GM23338 (cell line): ENCODE measurements around the gene RYR2. TPM values are rescaled to one million over a fixed set of nuclear protein-coding genes. Genes with fewer than 3 reads are reported as not detected.

Experiments used
- ATAC-seq: fragments of 200-7000 bp; cut with Tn5 transposase; 3 replicates; pipeline ENCODE4 v1.9.1; 2020
- DNase-seq: peaks from one replicate; pipeline ENCODE4 v3.0.0-alpha.2; 2015; ENCODE audit warnings: low spot score
- H2AFZ ChIP-seq: fragments of 200-600 bp; sonication (generic); 2 replicates; pipeline ENCODE4 v1.8.0; 2016; ENCODE audit warnings: antibody characterized with exemption, mild to moderate bottlenecking, moderate library complexity
- H3F3A ChIP-seq: fragments of 200-600 bp; sonication (generic); replicated peaks from 2 replicates; pipeline ENCODE4 v1.8.0; 2017; ENCODE audit warnings: antibody characterized with exemption, mixed run types, low read depth
- H3K27ac ChIP-seq: fragments of 200-600 bp; sonication (generic); 2 replicates; pipeline ENCODE4 v1.6.1; 2016; ENCODE audit warnings: low read depth
- H3K27me3 ChIP-seq: fragments of 200-600 bp; sonication (generic); 2 replicates; pipeline ENCODE4 v1.8.0; 2016; ENCODE audit warnings: mild to moderate bottlenecking, mixed run types, moderate library complexity; ENCODE audit not compliant: insufficient read depth
- H3K36me3 ChIP-seq: fragments of 200-600 bp; sonication (generic); 2 replicates; pipeline ENCODE4 v1.8.0; 2016; ENCODE audit warnings: mild to moderate bottlenecking; ENCODE audit not compliant: insufficient read depth
- H3K4me1 ChIP-seq: fragments of 200-600 bp; sonication (generic); 2 replicates; pipeline ENCODE4 v1.8.0; 2016; ENCODE audit warnings: mild to moderate bottlenecking, moderate library complexity; ENCODE audit not compliant: insufficient read depth
- H3K4me2 ChIP-seq: fragments of 200-600 bp; sonication (generic); 2 replicates; pipeline ENCODE4 v1.7.1; 2017; ENCODE audit warnings: mixed run types
- H3K4me3 ChIP-seq: fragments of 200-600 bp; sonication (generic); 2 replicates; pipeline ENCODE4 v1.6.1; 2016; ENCODE audit warnings: mixed run types
- H3K79me2 ChIP-seq: fragments of 200-600 bp; sonication (generic); replicated peaks from 2 replicates; pipeline ENCODE4 v1.8.0; 2017; ENCODE audit warnings: mild to moderate bottlenecking; ENCODE audit not compliant: insufficient read depth
- H3K9me2 ChIP-seq: fragments of 200-600 bp; sonication (generic); 2 replicates; pipeline ENCODE4 v1.8.0; 2017; ENCODE audit not compliant: insufficient read depth
- H4K20me1 ChIP-seq: fragments of 200-600 bp; sonication (generic); replicated peaks from 2 replicates; pipeline ENCODE4 v1.8.0; 2017; ENCODE audit warnings: mild to moderate bottlenecking; ENCODE audit not compliant: insufficient read depth
- H3K27ac Mint-ChIP-seq: 2 replicates; pipeline ENCODE4 v1.8.0; 2020; ENCODE audit warnings: inconsistent platforms, mild to moderate bottlenecking, moderate library complexity, mixed read lengths
- H3K27me3 Mint-ChIP-seq: 3 replicates; pipeline ENCODE4 v1.8.0; 2022; ENCODE audit warnings: low read depth, mild to moderate bottlenecking, moderate library complexity, mixed read lengths, inconsistent platforms; ENCODE audit not compliant: insufficient read depth, poor library complexity
- H3K36me3 Mint-ChIP-seq: 3 replicates; pipeline ENCODE4 v1.8.0; 2021; ENCODE audit warnings: low read depth, mild to moderate bottlenecking, inconsistent platforms, moderate library complexity, mixed read lengths
- H3K4me1 Mint-ChIP-seq: 3 replicates; pipeline ENCODE4 v1.8.0; 2020; ENCODE audit warnings: mild to moderate bottlenecking, inconsistent platforms, mixed read lengths
- H3K4me3 Mint-ChIP-seq: 3 replicates; pipeline ENCODE4 v1.8.0; 2021; ENCODE audit warnings: moderate library complexity, mild to moderate bottlenecking, inconsistent platforms, mixed read lengths
- H3K9me3 Mint-ChIP-seq: 3 replicates; pipeline ENCODE4 v1.8.0; 2020; ENCODE audit warnings: moderate library complexity, mild to moderate bottlenecking, inconsistent platforms, mixed read lengths
- CREB1 ChIP-seq: fragments of 250-450 bp; sonication (Bioruptor Pico); IDR thresholded peaks from 2 replicates; pipeline ENCODE4 v1.5.0; 2020; ENCODE audit warnings: low read depth, mild to moderate bottlenecking, moderate library complexity
- CTCF ChIP-seq, 2 experiments: fragments of 200-600 bp in 1 of 2; sonication (generic) in 1 of 2; conservative IDR thresholded peaks; 2 replicates each; pipeline versions ENCODE4 v1.5.1 to v1.6.1; 2016 to 2017; ENCODE audit warnings: antibody characterized with exemption in 2 of 2, low read depth in 2 of 2, mild to moderate bottlenecking in 2 of 2, moderate library complexity in 1 of 2
- ETS1 ChIP-seq: IDR thresholded peaks from 2 replicates; pipeline ENCODE4 v1.6.1; 2016; ENCODE audit warnings: antibody characterized with exemption
- EZH2 ChIP-seq: fragments of 200-600 bp; sonication (generic); IDR thresholded peaks from one replicate; pipeline ENCODE4 v1.8.0; 2017; ENCODE audit warnings: antibody characterized with exemption, mild to moderate bottlenecking, low read depth; ENCODE audit not compliant: unreplicated experiment
- EZH2phosphoT487 ChIP-seq: fragments of 200-600 bp; sonication (generic); IDR thresholded peaks from one replicate; pipeline ENCODE4 v1.8.1; 2018; ENCODE audit warnings: antibody characterized with exemption; ENCODE audit not compliant: unreplicated experiment
- JUNB ChIP-seq: IDR thresholded peaks from one replicate; pipeline ENCODE4 v1.6.1; 2016; ENCODE audit warnings: antibody characterized with exemption; ENCODE audit not compliant: unreplicated experiment
- NANOG ChIP-seq: IDR thresholded peaks from 2 replicates; pipeline ENCODE4 v1.6.1; 2016; ENCODE audit warnings: antibody characterized with exemption, borderline replicate concordance
- REST ChIP-seq: IDR thresholded peaks from one replicate; pipeline ENCODE4 v1.6.1; 2018; ENCODE audit warnings: antibody characterized with exemption; ENCODE audit not compliant: unreplicated experiment
- STAT1 ChIP-seq: IDR thresholded peaks from one replicate; pipeline ENCODE4 v1.6.1; 2016; ENCODE audit warnings: antibody characterized with exemption; ENCODE audit not compliant: unreplicated experiment
- ZNF331 ChIP-seq: fragments of 250-450 bp; sonication (Bioruptor Pico); IDR thresholded peaks from 2 replicates; pipeline ENCODE4 v1.5.0; 2020; ENCODE audit warnings: low read depth, mild to moderate bottlenecking, moderate library complexity
- polyA plus RNA-seq: library from polyadenylated mRNA; unstranded; fragments of >200 nt; fragmentation: Nextera tagmentation; extraction: Ambion mirVana; gene quantifications from 2 replicates; pipeline ENCODE4 v1.2.1, GENCODE V29; 2016
- total RNA-seq: library from RNA; depleted of rRNA; stranded (reverse); fragments of >200 nt; shearing (Covaris generic); gene quantifications from 2 replicates; pipeline ENCODE4 v1.2.3, GENCODE V29; 2014

The RYR2 gene
- total and polyA plus RNA-seq, 2 experiments from 2014 or later, result 8.9 to 10.0 TPM

GRCh38 chr1:237858992-237859391 is 817.0 kb downstream of the RYR2 start:
- no peaks in the 10 kb centered on the region for H3K79me2 ChIP-seq
- H3K27me3 ChIP-seq, result no peaks in the 10 kb centered on the region
- no peak overlapping the region for H3K27ac ChIP-seq
- H4K20me1 ChIP-seq, result no peaks in the 10 kb centered on the region
- DNase-seq (no peak), ATAC-seq (no peak)
- peaks cover 15% of the 10 kb centered on the region for H3K4me1 ChIP-seq
- TF ChIP-seq ETS1 (no peak), JUNB (no peak), EZH2 (no peak), REST (no peak), EZH2phosphoT487 (no peak), NANOG (no peak), CTCF (conservative IDR thresholded peaks at IDR 0.05; ENCODE audit: low read depth in 2 of 2) (no peak), CREB1 (CRISPR knock-in tag) (no peak)
- Mint-ChIP-seq H3K27ac (no peak overlapping the region), H3K27me3 (peaks cover 2% of the 10 kb centered on the region), H3K4me1 (peaks cover 18% of the 10 kb centered on the region), H3K4me3 (no peak overlapping the region), H3K9me3 (0 out of 3 replicates have a peak, but pooled peaks cover 6% of the 10 kb centered on the region), H3K36me3 (peaks cover 10% of the 10 kb centered on the region; the same call in 2 of the 3 replicates)
- H3K4me2 ChIP-seq, result 0 out of 2 replicates have a peak overlapping the region, but pooled peaks have one; percentile 64
- no peaks in the 10 kb centered on the region for H3F3A ChIP-seq
- H3K9me2 ChIP-seq, result 0 out of 2 replicates have a peak, but pooled peaks cover 4% of the 10 kb centered on the region
- no peaks in the 10 kb centered on the region; the same call in 1 of the 2 replicates for H3K36me3 ChIP-seq
- H2AFZ ChIP-seq, result peak overlapping the region; percentile 72
- H3K4me3 ChIP-seq, result no peak overlapping the region

- H3K36me3 ChIP-seq, result peaks cover 6% of the 10 kb centered on the region; the same call in 1 of the 2 replicates
- no peaks in the 10 kb centered on the region for H3K79me2 ChIP-seq
- no peaks in the 10 kb centered on the region for H4K20me1 ChIP-seq
- ATAC-seq, result no peak
- H2AFZ ChIP-seq, result no peak overlapping the region
- no peaks in the 10 kb centered on the region for H3F3A ChIP-seq
- Mint-ChIP-seq H3K36me3 (peaks cover 3% of the 10 kb centered on the region; the same call in 1 of the 3 replicates), H3K4me1 (peaks cover 17% of the 10 kb centered on the region), H3K27ac (no peak overlapping the region), H3K9me3 (no peaks in the 10 kb centered on the region), H3K4me3 (no peak overlapping the region), H3K27me3 (peaks cover 11% of the 10 kb centered on the region)
- no peak overlapping the region for H3K4me2 ChIP-seq
- no peak overlapping the region for H3K27ac ChIP-seq
- 0 out of 2 replicates have a peak, but pooled peaks cover 4% of the 10 kb centered on the region for H3K9me2 ChIP-seq
- no peak for DNase-seq
- no peak overlapping the region for H3K4me3 ChIP-seq
- H3K27me3 ChIP-seq, result peaks cover 9% of the 10 kb centered on the region
- H3K4me1 ChIP-seq, result peaks cover 18% of the 10 kb centered on the region
- no peak for TF ChIP-seq NANOG
- no peak for TF ChIP-seq ZNF331 (CRISPR knock-in tag)
- TF ChIP-seq STAT1, result no peak
These were observed 820.0 kb downstream of the RYR2 start for GRCh38 chr1:237861944-237862343.
